Thyroid gland (tissue), 4 donors: ENCODE data around the gene ADAMTS17.

Experiments
- POLR2A ChIP-seq, 2 donors: fragments of 450-650 bp; IDR thresholded peaks; one replicate each; pipeline ENCODE4 v1.6.1; 2017; ENCODE audit warnings: antibody characterized with exemption in 2 of 2, mild to moderate bottlenecking in 2 of 2, moderate library complexity in 1 of 2
- TF ChIP-seq, protein P1 (sequence below), 6 experiments: fragments of 200-600 bp in 3 of 6; fragments of 450-650 bp in 3 of 6; sonication (generic) in 3 of 6; IDR thresholded peaks; one replicate each; pipeline ENCODE4 v1.5.1; 2016 to 2019; ENCODE audit warnings: antibody characterized with exemption in 6 of 6, mild to moderate bottlenecking in 2 of 6, inconsistent platforms in 1 of 6, moderate library complexity in 1 of 6

DNA sequence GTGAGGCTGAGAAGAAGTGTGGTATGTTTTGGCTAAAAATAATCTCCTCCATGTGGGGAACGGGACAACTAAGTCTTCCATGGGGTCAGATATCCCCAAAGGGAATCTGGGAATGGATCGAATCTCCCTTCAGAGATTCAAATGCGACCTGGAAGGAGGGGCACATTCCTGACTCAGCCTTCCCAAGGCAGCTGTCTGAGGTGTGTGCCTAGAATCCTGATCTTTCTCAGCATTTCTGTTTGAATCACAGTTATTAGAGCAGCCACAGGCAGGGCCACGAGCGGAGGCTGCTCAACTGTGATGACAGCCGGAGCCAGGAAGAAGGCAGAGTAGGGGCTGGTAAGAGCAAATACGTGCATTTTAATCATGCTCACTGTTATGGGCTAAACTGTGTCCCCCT, 135.1 kb downstream of the ADAMTS17 start:
- no peak for TF ChIP-seq POLR2A (IDR thresholded peaks at IDR 0.05)
- TF ChIP-seq, protein P1, sequence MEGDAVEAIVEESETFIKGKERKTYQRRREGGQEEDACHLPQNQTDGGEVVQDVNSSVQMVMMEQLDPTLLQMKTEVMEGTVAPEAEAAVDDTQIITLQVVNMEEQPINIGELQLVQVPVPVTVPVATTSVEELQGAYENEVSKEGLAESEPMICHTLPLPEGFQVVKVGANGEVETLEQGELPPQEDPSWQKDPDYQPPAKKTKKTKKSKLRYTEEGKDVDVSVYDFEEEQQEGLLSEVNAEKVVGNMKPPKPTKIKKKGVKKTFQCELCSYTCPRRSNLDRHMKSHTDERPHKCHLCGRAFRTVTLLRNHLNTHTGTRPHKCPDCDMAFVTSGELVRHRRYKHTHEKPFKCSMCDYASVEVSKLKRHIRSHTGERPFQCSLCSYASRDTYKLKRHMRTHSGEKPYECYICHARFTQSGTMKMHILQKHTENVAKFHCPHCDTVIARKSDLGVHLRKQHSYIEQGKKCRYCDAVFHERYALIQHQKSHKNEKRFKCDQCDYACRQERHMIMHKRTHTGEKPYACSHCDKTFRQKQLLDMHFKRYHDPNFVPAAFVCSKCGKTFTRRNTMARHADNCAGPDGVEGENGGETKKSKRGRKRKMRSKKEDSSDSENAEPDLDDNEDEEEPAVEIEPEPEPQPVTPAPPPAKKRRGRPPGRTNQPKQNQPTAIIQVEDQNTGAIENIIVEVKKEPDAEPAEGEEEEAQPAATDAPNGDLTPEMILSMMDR (IDR thresholded peaks at IDR 0.05), result no peak
